ENCODE data around the gene LRP1B.

- TF ChIP-seq OSR1 (CRISPR knock-in tag; IDR thresholded peaks at IDR 0.05): no peak
- TF ChIP-seq TOX (CRISPR knock-in tag; IDR thresholded peaks at IDR 0.05; ENCODE audit: borderline replicate concordance): no peak
- TF ChIP-seq PATZ1 (CRISPR knock-in tag; IDR thresholded peaks at IDR 0.05; ENCODE audit: borderline replicate concordance): no peak
- TF ChIP-seq ZC3H10 (CRISPR knock-in tag; IDR thresholded peaks at IDR 0.05): no peak
- no peak for TF ChIP-seq RARB (CRISPR knock-in tag; IDR thresholded peaks at IDR 0.05)
Measured at GRCh38 chr2:140295767-140296166, 1835.0 kb downstream of the LRP1B start.

Measured in SK-N-SH treated with all-trans-retinoic acid at 6 μM for 48 hours (cell line).